Gastroesophageal sphincter (tissue), 4 donors: ENCODE measurements around the gene AGRP. TPM values are rescaled to one million over a fixed set of nuclear protein-coding genes. Genes with fewer than 3 reads are reported as not detected.
"Not testable (repeated sequence)": the region's sequence is repeated elsewhere in the genome, so short reads cannot be mapped to it uniquely, and the experiment has no call there.

Source experiments
- ATAC-seq: fragments of 150-250 bp; one replicate; pipeline ENCODE4 v1.9.1; 2016; ENCODE audit warnings: mild to moderate bottlenecking, moderate library complexity
- H3K27ac ChIP-seq, 4 donors: fragments of 200-600 bp; sonication (generic) in 3 of 4; 1 replicate in 3 of 4; 2 replicates in 1 of 4; pipeline ENCODE4 v1.5.1; 2016 to 2019
- H3K27me3 ChIP-seq: fragments of 200-600 bp; sonication (generic); one replicate; pipeline ENCODE4 v1.5.1; 2019
- H3K36me3 ChIP-seq, 2 donors: fragments of 200-600 bp; sonication (generic); one replicate each; pipeline ENCODE4 v1.5.1; 2019; ENCODE audit warnings: control low read depth in 1 of 2
- H3K4me1 ChIP-seq, 3 donors: fragments of 200-600 bp; sonication (generic); 1 replicate in 2 of 3; 2 replicates in 1 of 3; pipeline ENCODE4 v1.5.1; 2016 to 2019; ENCODE audit warnings: control low read depth in 2 of 3
- H3K4me3 ChIP-seq, 2 donors: fragments of 200-600 bp; sonication (generic); one replicate each; pipeline ENCODE4 v1.5.1; 2019; ENCODE audit warnings: mild to moderate bottlenecking in 1 of 2, moderate library complexity in 1 of 2
- H3K9me3 ChIP-seq, 3 donors: fragments of 200-600 bp; sonication (generic); one replicate each; pipeline ENCODE4 v1.5.1; 2017 to 2019; ENCODE audit warnings: control low read depth in 2 of 3
- CTCF ChIP-seq, 4 experiments: fragments of 200-600 bp in 2 of 4; fragments of 450-650 bp in 2 of 4; sonication (generic) in 1 of 4; IDR thresholded peaks; one replicate each; pipeline ENCODE4 v1.5.1; 2017 to 2019; ENCODE audit warnings: antibody characterized with exemption in 4 of 4, mild to moderate bottlenecking in 2 of 4, moderate library complexity in 2 of 4
- EP300 ChIP-seq: sonication (generic); formaldehyde crosslinking; IDR thresholded peaks from one replicate; pipeline ENCODE4 v1.6.1; 2017; ENCODE audit warnings: antibody characterized with exemption, mild to moderate bottlenecking
- POLR2A ChIP-seq, 2 donors: fragments of 450-650 bp; IDR thresholded peaks; one replicate each; pipeline ENCODE4 v1.6.1; 2017; ENCODE audit warnings: antibody characterized with exemption in 2 of 2, mild to moderate bottlenecking in 2 of 2, moderate library complexity in 1 of 2
- POLR2AphosphoS5 ChIP-seq: sonication (generic); formaldehyde crosslinking; IDR thresholded peaks from one replicate; pipeline ENCODE4 v1.6.1; 2017; ENCODE audit warnings: antibody characterized with exemption
- WGBS, 2 donors: methylation state at CpG; one replicate each; pipeline ENCODE4 v1.1.5; 2018; ENCODE audit warnings: low coverage in 1 of 2; 5-methylcytosine and 5-hydroxymethylcytosine counted together
- total RNA-seq, 4 donors: library from RNA; depleted of rRNA; stranded (reverse); fragments of >200 nt; gene quantifications; one replicate each; pipeline ENCODE4 v1.1.0, GENCODE V29; 2016

AGRP gene
- total RNA-seq, 4 donors from 2014 or later: not detected

GRCh38 chr16:67504031-67505021, 21.0 kb upstream of the AGRP start:
- Histone ChIP-seq H3K27me3 (no peaks in the 10 kb centered on the region), H3K27ac (peak overlapping the region in 3 of 4 donors; percentile 20 to 54 (median 41)), H3K4me1 (peaks cover 0 to 11% (median 0%) of the 10 kb centered on the region in 3 donors), H3K36me3 (no peaks in the 10 kb centered on the region), H3K9me3 (no peaks in the 10 kb centered on the region), H3K4me3 (no peak overlapping the region)
- peak; percentile 84 for ATAC-seq
- 65 to 68% methylated on average over 9 of the region's 9 CpGs for WGBS, 2 donors
- no peak for TF ChIP-seq CTCF (IDR thresholded peaks at IDR 0.05)
- TF ChIP-seq POLR2AphosphoS5: no peak
- TF ChIP-seq POLR2A (IDR thresholded peaks at IDR 0.05): no peak
- TF ChIP-seq EP300: no peak

GRCh38 chr16:67499106-67499505, 15.8 kb upstream of the AGRP start:
- TF ChIP-seq POLR2A (IDR thresholded peaks at IDR 0.05) (no peak), POLR2AphosphoS5 (no peak), CTCF (IDR thresholded peaks at IDR 0.05) (no peak), EP300 (no peak)
- peak overlapping the region in 1 of 4 donors; percentile 20 for H3K27ac ChIP-seq
- ATAC-seq: peak; percentile 82
- H3K4me3 ChIP-seq: no peak overlapping the region
- no peaks in the 10 kb centered on the region for H3K27me3 ChIP-seq
- H3K9me3 ChIP-seq: no peaks in the 10 kb centered on the region
- 0% methylated on average over 1 of the region's 4 CpGs; no CpG with 5 or more reads in 1 of the 2 donors for WGBS, 2 donors
- peaks cover 0 to 14% of the 10 kb centered on the region in 2 donors for H3K36me3 ChIP-seq
- peaks cover 0 to 20% (median 0%) of the 10 kb centered on the region in 3 donors for H3K4me1 ChIP-seq

- WGBS, 2 donors: 72 to 86% methylated on average over 3 to 7 of the region's 8 CpGs
- TF ChIP-seq EP300 (no peak), POLR2AphosphoS5 (no peak), CTCF (IDR thresholded peaks at IDR 0.05) (no peak)
- no peak for ATAC-seq
- peak overlapping the region in 2 of 4 donors; percentile 59 to 67 for H3K27ac ChIP-seq
- peaks cover 0 to 10% of the 10 kb centered on the region in 2 donors for H3K36me3 ChIP-seq
- H3K4me1 ChIP-seq: peaks cover 0 to 30% (median 0%) of the 10 kb centered on the region in 3 donors
- no peaks in the 10 kb centered on the region for H3K27me3 ChIP-seq
- H3K4me3 ChIP-seq: no peak overlapping the region
- no peaks in the 10 kb centered on the region for H3K9me3 ChIP-seq
Measured at GRCh38 chr16:67490335-67491096, 7.2 kb upstream of the AGRP start.

- 31 to 71% methylated on average over 1 to 4 of the region's 4 CpGs for WGBS, 2 donors
- H3K4me3 ChIP-seq: no peak overlapping the region
- TF ChIP-seq POLR2AphosphoS5 (peak; percentile 46), EP300 (no peak), CTCF (IDR thresholded peaks at IDR 0.05) (no peak)
- H3K9me3 ChIP-seq: no peaks in the 10 kb centered on the region
- H3K27ac ChIP-seq: peak overlapping the region in 3 of 4 donors; percentile 59 to 67 (median 61)
- H3K36me3 ChIP-seq: peaks cover 0 to 19% of the 10 kb centered on the region in 2 donors
- ATAC-seq: no peak
- H3K4me1 ChIP-seq: peaks cover 0 to 30% (median 0%) of the 10 kb centered on the region in 3 donors
- no peaks in the 10 kb centered on the region for H3K27me3 ChIP-seq
Measured at GRCh38 chr16:67489401-67490083, 6.2 kb upstream of the AGRP start.

- not testable (repeated sequence) for H3K27me3 ChIP-seq, H3K9me3 ChIP-seq, H3K27ac ChIP-seq, ATAC-seq, H3K4me3 ChIP-seq
- WGBS, 2 donors: 60 to 89% methylated on average over 1 to 4 of the region's 4 CpGs
- Histone ChIP-seq H3K36me3 (peaks cover 0 to 24% of the 10 kb centered on the region in 2 donors), H3K4me1 (peaks cover 0 to 35% (median 6%) of the 10 kb centered on the region in 3 donors)
Measured at GRCh38 chr16:67487561-67487960, 4.2 kb upstream of the AGRP start.
